Adrenal gland (tissue), 5 donors: ENCODE measurements around the gene SLC22A3.

ENCODE experiments used
- CTCF ChIP-seq, 6 experiments: fragments of 450-650 bp in 4 of 6; fragments of 200-600 bp in 2 of 6; sonication (generic) in 1 of 6; IDR thresholded peaks; 1 replicate in 5 of 6; 2 replicates in 1 of 6; pipeline versions ENCODE4 v1.5.1 to v1.8.0; 2016 to 2021; ENCODE audit warnings: antibody characterized with exemption in 6 of 6, mild to moderate bottlenecking in 2 of 6, moderate library complexity in 1 of 6
- POLR2A ChIP-seq, 2 donors: fragments of 450-650 bp; IDR thresholded peaks; one replicate each; pipeline ENCODE4 v1.6.1; 2017; ENCODE audit warnings: antibody characterized with exemption in 2 of 2, mild to moderate bottlenecking in 2 of 2, moderate library complexity in 1 of 2
- donor health status: DM: no; HTN: no; CAD: no.

GRCh38 chr6:160500639-160501038, 152.5 kb downstream of the SLC22A3 start:
- no peak for TF ChIP-seq POLR2A (IDR thresholded peaks at IDR 0.05)
- no peak for TF ChIP-seq CTCF (IDR thresholded peaks at IDR 0.05)
